Panc1 (cell line): ENCODE data around the gene TRIO. TPM values are rescaled to one million over a fixed set of nuclear protein-coding genes. Genes with fewer than 3 reads are reported as not detected.

ENCODE experiments used
- ATAC-seq: fragments of 200-7000 bp; cut with Tn5 transposase; 2 replicates; pipeline ENCODE4 v1.9.1; 2020; ENCODE audit warnings: mild to moderate bottlenecking, moderate library complexity
- BruUV-seq: library from RNA; stranded (reverse); fragments of 400-500 nt; replicated peaks from 2 replicates; lab custom pipeline; 2021; lab: Mats Ljungman, UMichigan
- CTCF ChIA-PET: fragments of 300-600 bp; sonication (Branson Sonifier 250); formaldehyde crosslinking; loops from one replicate; lab custom pipeline; 2022; ENCODE audit warnings: antibody characterized with exemption; lab: Charles Lee
- POLR2A ChIA-PET: fragments of 300-600 bp; sonication (Branson Sonifier 250); formaldehyde crosslinking; loops from one replicate; lab custom pipeline; 2022; ENCODE audit warnings: antibody characterized with exemption; lab: Charles Lee
- DNase-seq: peaks from one replicate; pipeline ENCODE4 v3.0.0-alpha.2; 2010; ENCODE audit warnings: low read depth, low spot score
- H3K27ac ChIP-seq: 2 replicates; pipeline ENCODE4 v1.5.1; 2011; ENCODE audit warnings: mild to moderate bottlenecking, low read length, inconsistent platforms
- H3K27me3 ChIP-seq: fragments of 200-500 bp; sonication (Bioruptor generic); 2 replicates; pipeline ENCODE4 v1.6.0; 2014; ENCODE audit warnings: low read length, inconsistent platforms; ENCODE audit not compliant: control insufficient read depth, insufficient read depth
- H3K36me3 ChIP-seq: fragments of 200-500 bp; sonication (Bioruptor generic); 2 replicates; pipeline ENCODE4 v1.5.1; 2014; ENCODE audit warnings: inconsistent platforms, mild to moderate bottlenecking, low read length, moderate library complexity; ENCODE audit not compliant: control insufficient read depth, insufficient read depth
- H3K4me1 ChIP-seq: 2 replicates; pipeline ENCODE4 v1.5.1; 2011; ENCODE audit warnings: inconsistent platforms, mild to moderate bottlenecking, low read length, moderate library complexity; ENCODE audit not compliant: control insufficient read depth, insufficient read depth
- H3K4me3 ChIP-seq, 2 experiments: 2 replicates each; pipeline ENCODE4 v1.5.1; 2011 to 2012; ENCODE audit warnings: low read depth in 2 of 2, low read length in 2 of 2, mild to moderate bottlenecking in 2 of 2, inconsistent platforms in 1 of 2, moderate library complexity in 1 of 2
- H3K9me3 ChIP-seq: fragments of 200-500 bp; sonication (Bioruptor generic); 2 replicates; pipeline ENCODE4 v1.5.1; 2014; ENCODE audit warnings: low read depth, mild to moderate bottlenecking, inconsistent platforms, low read length, moderate library complexity; ENCODE audit not compliant: control insufficient read depth, insufficient read depth
- POLR2AphosphoS5 ChIP-seq: IDR thresholded peaks from 2 replicates; pipeline ENCODE4 v1.6.1; 2012; ENCODE audit warnings: mild to moderate bottlenecking, low read depth, low read length, moderate library complexity
- SIN3A ChIP-seq: IDR thresholded peaks from 2 replicates; pipeline ENCODE4 v1.6.1; 2012; ENCODE audit warnings: low read depth, mild to moderate bottlenecking, low read length, moderate library complexity, borderline replicate concordance; ENCODE audit not compliant: insufficient read depth
- TCF7L2 ChIP-seq: IDR thresholded peaks from 2 replicates; pipeline ENCODE4 v1.6.1; 2011; ENCODE audit warnings: mild to moderate bottlenecking, low read depth, low read length, inconsistent platforms
- in situ Hi-C: cut with HindIII; loops from 2 replicates; pipeline ENCODE4 v1.10.0; 2016; ENCODE audit warnings: low sequenced_read_pairs, low pct_unique_long_range_greater_than_20kb
- intact Hi-C: fragments of 100-400 bp; cut with micrococcal nuclease; formaldehyde crosslinking; loops from one replicate; pipeline ENCODE4 v1.10.0; 2022; ENCODE audit not compliant: unreplicated experiment
- total RNA-seq: library from RNA; stranded (reverse); gene quantifications from one replicate; pipeline ENCODE4 v1.2.1, GENCODE V29; 2021; ENCODE audit not compliant: unreplicated experiment
- TF ChIP-seq, protein P1 (sequence below), 2 experiments: IDR thresholded peaks; 2 replicates each; pipeline ENCODE4 v1.6.1; 2011 to 2012; ENCODE audit warnings: low read depth in 2 of 2, control low read depth in 1 of 2, low read length in 1 of 2, mild to moderate bottlenecking in 1 of 2, moderate library complexity in 1 of 2; ENCODE audit not compliant: insufficient read depth in 1 of 2
- TF ChIP-seq, protein P2 (sequence below): fragments of 450-650 bp; IDR thresholded peaks from 2 replicates; pipeline ENCODE4 v1.5.1; 2017; ENCODE audit warnings: mild to moderate bottlenecking

TRIO gene
- total RNA-seq, 1 experiment from 2014 or later = 349 TPM

DNA sequence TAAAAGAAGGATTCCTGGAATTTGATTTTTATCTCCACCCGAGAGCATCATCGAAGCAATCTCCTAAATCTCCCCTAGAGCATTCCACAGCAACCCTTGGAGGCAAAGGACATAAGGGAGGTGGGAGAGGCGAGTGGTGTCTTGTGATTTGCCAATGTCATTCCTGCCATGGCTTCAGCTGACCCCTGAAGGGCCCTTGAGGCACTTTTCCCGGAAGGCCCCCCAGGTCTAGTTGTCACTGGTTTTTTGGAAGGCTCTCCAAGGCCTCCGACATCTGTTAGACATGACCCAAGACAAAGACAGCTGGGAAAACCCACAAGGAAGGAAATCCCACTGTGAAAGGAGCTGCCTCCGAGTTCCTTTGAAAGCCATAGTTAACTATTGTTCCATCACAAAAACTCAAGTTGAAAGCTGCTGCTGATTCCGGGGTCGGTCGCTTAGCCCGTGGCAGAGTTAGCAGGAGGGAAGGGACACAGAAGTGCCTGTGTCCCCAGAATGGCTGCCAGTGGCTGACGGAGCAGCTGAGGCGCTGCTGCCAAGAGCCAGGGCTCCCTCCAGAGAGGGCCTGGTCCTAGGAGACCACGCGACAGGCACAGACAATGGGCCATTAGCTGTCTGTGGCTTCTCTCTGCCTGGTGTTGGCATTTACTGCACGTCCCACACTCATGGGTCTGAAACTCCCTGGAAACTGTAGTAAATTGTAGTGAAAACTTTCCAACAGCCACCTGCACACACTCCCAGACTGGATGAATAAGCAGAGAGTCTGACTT, 24.4 kb upstream of the TRIO start:
- H3K36me3 ChIP-seq = no peaks in the 10 kb centered on the region
- ChIA-PET CTCF (no interaction called here), POLR2A (interaction anchor here (0.6 to 0.7 kb wide), 2 partner anchors 11 to 807 kb away, joined by 3 read pairs; no protein-coding TSS in a partner anchor)
- no peak for DNase-seq
- H3K9me3 ChIP-seq = no peaks in the 10 kb centered on the region
- no peaks in the 10 kb centered on the region for H3K27me3 ChIP-seq
- no TSS peak for BruUV-seq
- H3K27ac ChIP-seq = peak overlapping the region; percentile 24
- H3K4me1 ChIP-seq = 0 out of 2 replicates have a peak, but pooled peaks cover 8% of the 10 kb centered on the region
- TF ChIP-seq POLR2AphosphoS5 (no peak), TCF7L2 (no peak), SIN3A (no peak)
- TF ChIP-seq, protein P1, sequence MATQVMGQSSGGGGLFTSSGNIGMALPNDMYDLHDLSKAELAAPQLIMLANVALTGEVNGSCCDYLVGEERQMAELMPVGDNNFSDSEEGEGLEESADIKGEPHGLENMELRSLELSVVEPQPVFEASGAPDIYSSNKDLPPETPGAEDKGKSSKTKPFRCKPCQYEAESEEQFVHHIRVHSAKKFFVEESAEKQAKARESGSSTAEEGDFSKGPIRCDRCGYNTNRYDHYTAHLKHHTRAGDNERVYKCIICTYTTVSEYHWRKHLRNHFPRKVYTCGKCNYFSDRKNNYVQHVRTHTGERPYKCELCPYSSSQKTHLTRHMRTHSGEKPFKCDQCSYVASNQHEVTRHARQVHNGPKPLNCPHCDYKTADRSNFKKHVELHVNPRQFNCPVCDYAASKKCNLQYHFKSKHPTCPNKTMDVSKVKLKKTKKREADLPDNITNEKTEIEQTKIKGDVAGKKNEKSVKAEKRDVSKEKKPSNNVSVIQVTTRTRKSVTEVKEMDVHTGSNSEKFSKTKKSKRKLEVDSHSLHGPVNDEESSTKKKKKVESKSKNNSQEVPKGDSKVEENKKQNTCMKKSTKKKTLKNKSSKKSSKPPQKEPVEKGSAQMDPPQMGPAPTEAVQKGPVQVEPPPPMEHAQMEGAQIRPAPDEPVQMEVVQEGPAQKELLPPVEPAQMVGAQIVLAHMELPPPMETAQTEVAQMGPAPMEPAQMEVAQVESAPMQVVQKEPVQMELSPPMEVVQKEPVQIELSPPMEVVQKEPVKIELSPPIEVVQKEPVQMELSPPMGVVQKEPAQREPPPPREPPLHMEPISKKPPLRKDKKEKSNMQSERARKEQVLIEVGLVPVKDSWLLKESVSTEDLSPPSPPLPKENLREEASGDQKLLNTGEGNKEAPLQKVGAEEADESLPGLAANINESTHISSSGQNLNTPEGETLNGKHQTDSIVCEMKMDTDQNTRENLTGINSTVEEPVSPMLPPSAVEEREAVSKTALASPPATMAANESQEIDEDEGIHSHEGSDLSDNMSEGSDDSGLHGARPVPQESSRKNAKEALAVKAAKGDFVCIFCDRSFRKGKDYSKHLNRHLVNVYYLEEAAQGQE (IDR thresholded peaks at IDR 0.05; ENCODE audit: insufficient read depth in 1 of 2, low read depth in 2 of 2, low read length in 1 of 2) = no peak
- TF ChIP-seq, protein P2, sequence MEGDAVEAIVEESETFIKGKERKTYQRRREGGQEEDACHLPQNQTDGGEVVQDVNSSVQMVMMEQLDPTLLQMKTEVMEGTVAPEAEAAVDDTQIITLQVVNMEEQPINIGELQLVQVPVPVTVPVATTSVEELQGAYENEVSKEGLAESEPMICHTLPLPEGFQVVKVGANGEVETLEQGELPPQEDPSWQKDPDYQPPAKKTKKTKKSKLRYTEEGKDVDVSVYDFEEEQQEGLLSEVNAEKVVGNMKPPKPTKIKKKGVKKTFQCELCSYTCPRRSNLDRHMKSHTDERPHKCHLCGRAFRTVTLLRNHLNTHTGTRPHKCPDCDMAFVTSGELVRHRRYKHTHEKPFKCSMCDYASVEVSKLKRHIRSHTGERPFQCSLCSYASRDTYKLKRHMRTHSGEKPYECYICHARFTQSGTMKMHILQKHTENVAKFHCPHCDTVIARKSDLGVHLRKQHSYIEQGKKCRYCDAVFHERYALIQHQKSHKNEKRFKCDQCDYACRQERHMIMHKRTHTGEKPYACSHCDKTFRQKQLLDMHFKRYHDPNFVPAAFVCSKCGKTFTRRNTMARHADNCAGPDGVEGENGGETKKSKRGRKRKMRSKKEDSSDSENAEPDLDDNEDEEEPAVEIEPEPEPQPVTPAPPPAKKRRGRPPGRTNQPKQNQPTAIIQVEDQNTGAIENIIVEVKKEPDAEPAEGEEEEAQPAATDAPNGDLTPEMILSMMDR = no peak
- in situ Hi-C loops = loop anchor here (25.0 kb wide), 1 partner anchor 131 kb away; no protein-coding TSS in a partner anchor
- H3K4me3 ChIP-seq = no peak overlapping the region
- peak; percentile 31 for ATAC-seq
- intact Hi-C loops = no loop called here

DNA sequence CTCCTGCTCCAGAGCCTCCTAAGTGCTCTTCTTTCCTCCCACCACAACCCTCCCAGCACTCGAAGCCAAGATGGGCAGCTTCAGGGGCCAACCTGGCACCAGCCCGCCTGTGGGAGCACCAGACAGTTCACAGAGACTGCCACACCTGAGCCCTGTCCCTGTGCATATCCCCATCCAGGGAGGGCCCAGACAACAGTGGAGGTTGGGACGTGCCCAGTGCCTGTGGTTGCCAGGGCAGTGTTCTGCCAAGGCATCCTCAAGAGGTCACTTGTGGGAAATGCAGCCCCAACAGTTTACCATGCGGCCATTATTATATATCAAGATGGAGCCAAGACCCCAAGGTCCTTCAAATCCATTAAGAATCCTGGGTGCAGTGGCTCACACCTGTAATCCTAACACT, 23.0 kb upstream of the TRIO start:
- ChIA-PET CTCF (no interaction called here), POLR2A (no interaction called here)
- in situ Hi-C loops (loop anchor here (25.0 kb wide), 1 partner anchor 133 kb away; no protein-coding TSS in a partner anchor), intact Hi-C loops (no loop called here)
- no peaks in the 10 kb centered on the region for H3K27me3 ChIP-seq
- no TSS peak for BruUV-seq
- TF ChIP-seq TCF7L2 (no peak), POLR2AphosphoS5 (no peak), SIN3A (no peak)
- TF ChIP-seq, protein P2 = no peak
- TF ChIP-seq, protein P1 (IDR thresholded peaks at IDR 0.05; ENCODE audit: insufficient read depth in 1 of 2, low read depth in 2 of 2, low read length in 1 of 2) = no peak
- H3K4me1 ChIP-seq = 0 out of 2 replicates have a peak, but pooled peaks cover 8% of the 10 kb centered on the region
- no peak overlapping the region for H3K4me3 ChIP-seq
- H3K27ac ChIP-seq = peak overlapping the region; percentile 32; the same call in 1 of the 2 replicates
- H3K9me3 ChIP-seq = no peaks in the 10 kb centered on the region
- ATAC-seq = peak; percentile 64
- no peak for DNase-seq
- no peaks in the 10 kb centered on the region for H3K36me3 ChIP-seq
